OCI-M1 (cell line): ENCODE measurements around the gene TPH2.
A peak's percentile ranks its signal among the peaks of the same experiment; 100 is the strongest.

ENCODE experiments used
- DNase-seq: peaks from one replicate; lab custom pipeline; 2025; lab: John Stamatoyannopoulos, UW

Gene TPH2

GRCh38 chr12:72035625-72036024 lies 97.0 kb downstream of the TPH2 start:
- DNase-seq, result no peak

- no peak for DNase-seq
These were observed 97.7 kb downstream of the TPH2 start for GRCh38 chr12:72036393-72036792.

GRCh38 chr12:72037006-72037795 lies 98.6 kb downstream of the TPH2 start:
- DNase-seq, result no peak

GRCh38 chr12:72041811-72042210 lies 103.2 kb downstream of the TPH2 start:
- no peak for DNase-seq

GRCh38 chr12:72053604-72054003 lies 115.0 kb downstream of the TPH2 start:
- peak; percentile 6 for DNase-seq

- no peak for DNase-seq
These were observed 115.9 kb downstream of the TPH2 start for GRCh38 chr12:72054511-72054910.

- peak; percentile 48 for DNase-seq
These were observed 118.8 kb downstream of the TPH2 start for GRCh38 chr12:72057330-72057914.

GRCh38 chr12:72063073-72063472 lies 124.4 kb downstream of the TPH2 start:
- no peak for DNase-seq

- DNase-seq, result no peak
These were observed 132.4 kb downstream of the TPH2 start for GRCh38 chr12:72071030-72071429.

GRCh38 chr12:72072592-72073212 lies 134.1 kb downstream of the TPH2 start:
- DNase-seq, result no peak

- no peak for DNase-seq
These were observed 135.4 kb downstream of the TPH2 start for GRCh38 chr12:72074065-72074464.

GRCh38 chr12:72074956-72075355 lies 136.3 kb downstream of the TPH2 start:
- DNase-seq, result no peak

- DNase-seq, result peak; percentile 32
These were observed 136.8 kb downstream of the TPH2 start for GRCh38 chr12:72075401-72075800.

GRCh38 chr12:72075891-72076557 lies 137.4 kb downstream of the TPH2 start:
- DNase-seq, result no peak

GRCh38 chr12:72076558-72076915 lies 137.9 kb downstream of the TPH2 start:
- DNase-seq, result no peak

- no peak for DNase-seq
These were observed 138.6 kb downstream of the TPH2 start for GRCh38 chr12:72077111-72077820.

- no peak for DNase-seq
These were observed 143.1 kb downstream of the TPH2 start for GRCh38 chr12:72081777-72082176.
